GM18868 (cell line): ENCODE data around the gene FBXO42.
"Not testable (repeated sequence)": the region's sequence is repeated elsewhere in the genome, so short reads cannot be mapped to it uniquely, and the experiment has no call there.

ENCODE experiments used
- ATAC-seq: cut with Tn5 transposase; IDR thresholded peaks from one replicate; pipeline ENCODE4 v1.9.1; 2021; ENCODE audit warnings: mild to moderate bottlenecking, moderate library complexity; ENCODE audit not compliant: unreplicated experiment

FBXO42 gene

GRCh38 chr1:16222716-16223115 is 129.6 kb downstream of the FBXO42 start:
- not testable (repeated sequence) for ATAC-seq

GRCh38 chr1:16221499-16221898 is 130.8 kb downstream of the FBXO42 start:
- no peak for ATAC-seq

GRCh38 chr1:16219968-16220500 is 132.2 kb downstream of the FBXO42 start:
- ATAC-seq: no peak

- ATAC-seq: no peak
These were observed 133.6 kb downstream of the FBXO42 start for GRCh38 chr1:16218674-16219071.

- no peak for ATAC-seq
These were observed 134.1 kb downstream of the FBXO42 start for GRCh38 chr1:16218014-16218673.

GRCh38 chr1:16217061-16217785 is 135.1 kb downstream of the FBXO42 start:
- ATAC-seq: peak; percentile 89

- no peak for ATAC-seq
These were observed 136.2 kb downstream of the FBXO42 start for GRCh38 chr1:16215882-16216753.

- not testable (repeated sequence) for ATAC-seq
These were observed 137.0 kb downstream of the FBXO42 start for GRCh38 chr1:16215240-16215639.

GRCh38 chr1:16213544-16213943 is 138.7 kb downstream of the FBXO42 start:
- not testable (repeated sequence) for ATAC-seq

GRCh38 chr1:16213013-16213412 is 139.3 kb downstream of the FBXO42 start:
- ATAC-seq: no peak

- ATAC-seq: no peak
These were observed 139.9 kb downstream of the FBXO42 start, which contains the start of gene ARHGEF19 for GRCh38 chr1:16212251-16212961. Gene ARHGEF19 (minus strand): TSS chr1:16212652. CDS start chr1:16209054, 3,598 bp downstream.

- ATAC-seq: no peak
These were observed 140.5 kb downstream of the FBXO42 start for GRCh38 chr1:16211824-16212223.

GRCh38 chr1:16210581-16210980 is 141.7 kb downstream of the FBXO42 start:
- ATAC-seq: no peak

GRCh38 chr1:16209847-16210407 is 142.4 kb downstream of the FBXO42 start:
- ATAC-seq: no peak

GRCh38 chr1:16209132-16209846 is 143.0 kb downstream of the FBXO42 start:
- no peak for ATAC-seq

- ATAC-seq: no peak
These were observed 143.9 kb downstream of the FBXO42 start for GRCh38 chr1:16208270-16208987.

GRCh38 chr1:16207318-16208269 is 144.7 kb downstream of the FBXO42 start:
- no peak for ATAC-seq
